KMS-11 (cell line): ENCODE results near the gene TRIM31.

Experiments
- H2AFZ ChIP-seq: fragments of 200-600 bp; sonication (generic); 2 replicates; pipeline ENCODE4 v1.6.1; 2016; ENCODE audit warnings: antibody characterized with exemption, mixed run types, low read depth
- H3K27ac ChIP-seq: fragments of 200-600 bp; sonication (generic); 2 replicates; pipeline ENCODE4 v1.6.1; 2016; ENCODE audit warnings: mild to moderate bottlenecking, mixed run types
- H3K27me3 ChIP-seq: fragments of 200-600 bp; sonication (generic); 2 replicates; pipeline ENCODE4 v1.6.1; 2017; ENCODE audit warnings: mild to moderate bottlenecking, low read depth, mixed run types, moderate library complexity; ENCODE audit not compliant: insufficient read depth
- H3K36me3 ChIP-seq: fragments of 200-600 bp; sonication (generic); 2 replicates; pipeline ENCODE4 v1.6.1; 2017; ENCODE audit warnings: mild to moderate bottlenecking, mixed run types; ENCODE audit not compliant: insufficient read depth
- H3K4me1 ChIP-seq: fragments of 200-600 bp; sonication (generic); 2 replicates; pipeline ENCODE4 v1.6.1; 2016; ENCODE audit warnings: mild to moderate bottlenecking, low read depth, mixed run types; ENCODE audit not compliant: poor library complexity, severe bottlenecking
- H3K4me2 ChIP-seq: fragments of 200-600 bp; sonication (generic); 2 replicates; pipeline ENCODE4 v1.7.0; 2016; ENCODE audit warnings: mild to moderate bottlenecking, mixed run types
- H3K4me3 ChIP-seq: fragments of 200-600 bp; sonication (generic); IDR thresholded peaks from 2 replicates; pipeline ENCODE4 v1.6.1; 2017; ENCODE audit warnings: low read depth, low read length, mixed read lengths; ENCODE audit not compliant: insufficient read depth
- H3K79me2 ChIP-seq: fragments of 200-600 bp; sonication (generic); 2 replicates; pipeline ENCODE4 v1.6.1; 2016; ENCODE audit warnings: low read depth, mixed run types; ENCODE audit not compliant: insufficient read depth
- H3K9ac ChIP-seq: fragments of 200-600 bp; sonication (generic); 2 replicates; pipeline ENCODE4 v1.6.1; 2016; ENCODE audit warnings: mild to moderate bottlenecking, mixed run types
- H4K20me1 ChIP-seq: fragments of 200-600 bp; sonication (generic); 2 replicates; pipeline ENCODE4 v1.6.1; 2016; ENCODE audit warnings: mild to moderate bottlenecking, mixed run types; ENCODE audit not compliant: insufficient read depth
- TF ChIP-seq, protein P1 (sequence below): fragments of 200-600 bp; sonication (generic); conservative IDR thresholded peaks from 2 replicates; pipeline ENCODE4 v1.6.1; 2017; ENCODE audit warnings: low read depth, mild to moderate bottlenecking, antibody characterized with exemption, low read length, moderate library complexity, mixed read lengths

The TRIM31 gene

DNA sequence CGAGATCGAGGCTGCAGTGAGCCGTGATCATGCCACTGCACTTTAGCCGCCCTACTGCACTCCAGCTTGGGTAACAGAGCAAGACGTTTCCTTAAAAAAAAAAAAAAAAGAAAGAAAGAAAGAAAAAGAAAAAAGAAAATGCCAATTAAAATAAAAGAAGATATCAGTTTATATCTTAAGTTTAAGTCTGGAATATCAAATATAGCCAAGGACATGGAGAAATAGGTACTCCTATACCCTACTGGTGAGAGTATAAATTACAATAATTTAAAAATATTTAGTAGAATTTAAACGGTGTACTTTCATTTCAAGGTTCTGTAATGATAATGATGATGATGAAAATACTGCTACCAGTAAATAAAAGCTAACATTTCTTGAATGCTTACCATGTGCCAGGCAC lies 3.8 kb upstream of the TRIM31 start:
- H3K4me2 ChIP-seq: no peak overlapping the region
- no peak overlapping the region for H3K4me3 ChIP-seq
- peaks cover 46% of the 10 kb centered on the region for H3K4me1 ChIP-seq
- no peaks in the 10 kb centered on the region for H4K20me1 ChIP-seq
- H3K36me3 ChIP-seq: no peaks in the 10 kb centered on the region
- H2AFZ ChIP-seq: no peak overlapping the region
- H3K27me3 ChIP-seq: no peaks in the 10 kb centered on the region
- no peak overlapping the region for H3K9ac ChIP-seq
- TF ChIP-seq, protein P1, sequence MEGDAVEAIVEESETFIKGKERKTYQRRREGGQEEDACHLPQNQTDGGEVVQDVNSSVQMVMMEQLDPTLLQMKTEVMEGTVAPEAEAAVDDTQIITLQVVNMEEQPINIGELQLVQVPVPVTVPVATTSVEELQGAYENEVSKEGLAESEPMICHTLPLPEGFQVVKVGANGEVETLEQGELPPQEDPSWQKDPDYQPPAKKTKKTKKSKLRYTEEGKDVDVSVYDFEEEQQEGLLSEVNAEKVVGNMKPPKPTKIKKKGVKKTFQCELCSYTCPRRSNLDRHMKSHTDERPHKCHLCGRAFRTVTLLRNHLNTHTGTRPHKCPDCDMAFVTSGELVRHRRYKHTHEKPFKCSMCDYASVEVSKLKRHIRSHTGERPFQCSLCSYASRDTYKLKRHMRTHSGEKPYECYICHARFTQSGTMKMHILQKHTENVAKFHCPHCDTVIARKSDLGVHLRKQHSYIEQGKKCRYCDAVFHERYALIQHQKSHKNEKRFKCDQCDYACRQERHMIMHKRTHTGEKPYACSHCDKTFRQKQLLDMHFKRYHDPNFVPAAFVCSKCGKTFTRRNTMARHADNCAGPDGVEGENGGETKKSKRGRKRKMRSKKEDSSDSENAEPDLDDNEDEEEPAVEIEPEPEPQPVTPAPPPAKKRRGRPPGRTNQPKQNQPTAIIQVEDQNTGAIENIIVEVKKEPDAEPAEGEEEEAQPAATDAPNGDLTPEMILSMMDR: 0 out of 2 replicates have a peak, but pooled peaks have one; percentile 19
- H3K27ac ChIP-seq: no peak overlapping the region
- no peaks in the 10 kb centered on the region for H3K79me2 ChIP-seq

DNA sequence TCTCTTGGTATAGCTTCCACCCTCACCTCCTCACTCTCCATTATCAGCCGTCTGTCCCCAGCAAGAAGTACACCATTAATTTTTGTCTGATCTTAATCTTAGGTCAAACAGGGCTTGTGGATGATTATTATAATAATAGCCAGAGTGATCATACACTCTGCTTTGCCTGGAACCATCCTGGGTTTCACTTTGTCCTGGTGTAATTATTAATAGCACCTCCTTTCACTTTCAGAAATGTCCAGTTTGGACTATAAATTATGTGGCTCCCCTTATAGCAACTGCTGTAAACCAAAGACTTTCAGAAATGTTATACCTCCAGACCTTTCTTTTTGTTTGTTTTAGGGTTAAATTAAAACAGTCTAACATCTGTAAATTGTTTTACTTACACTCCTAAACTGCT lies 951 bp upstream of the TRIM31 start:
- Histone ChIP-seq H3K4me2 (peak overlapping the region; percentile 91), H3K27ac (peak overlapping the region; percentile 32; the same call in 1 of the 2 replicates), H3K27me3 (no peaks in the 10 kb centered on the region), H4K20me1 (no peaks in the 10 kb centered on the region), H3K79me2 (no peaks in the 10 kb centered on the region), H3K4me1 (peaks cover 50% of the 10 kb centered on the region), H3K9ac (no peak overlapping the region), H3K36me3 (no peaks in the 10 kb centered on the region), H2AFZ (no peak overlapping the region), H3K4me3 (no peak overlapping the region)
- TF ChIP-seq, protein P1: no peak

- Histone ChIP-seq H3K9ac (no peak overlapping the region), H3K79me2 (no peaks in the 10 kb centered on the region), H3K4me3 (no peak overlapping the region), H3K27me3 (no peaks in the 10 kb centered on the region), H2AFZ (no peak overlapping the region), H3K27ac (0 out of 2 replicates have a peak overlapping the region, but pooled peaks have one; percentile 5), H3K4me2 (peak overlapping the region; percentile 91), H3K4me1 (peaks cover 54% of the 10 kb centered on the region), H3K36me3 (no peaks in the 10 kb centered on the region), H4K20me1 (no peaks in the 10 kb centered on the region)
- TF ChIP-seq, protein P1: no peak
These were observed 392 bp downstream of the TRIM31 start for GRCh38 chr6:30112402-30112994.

DNA sequence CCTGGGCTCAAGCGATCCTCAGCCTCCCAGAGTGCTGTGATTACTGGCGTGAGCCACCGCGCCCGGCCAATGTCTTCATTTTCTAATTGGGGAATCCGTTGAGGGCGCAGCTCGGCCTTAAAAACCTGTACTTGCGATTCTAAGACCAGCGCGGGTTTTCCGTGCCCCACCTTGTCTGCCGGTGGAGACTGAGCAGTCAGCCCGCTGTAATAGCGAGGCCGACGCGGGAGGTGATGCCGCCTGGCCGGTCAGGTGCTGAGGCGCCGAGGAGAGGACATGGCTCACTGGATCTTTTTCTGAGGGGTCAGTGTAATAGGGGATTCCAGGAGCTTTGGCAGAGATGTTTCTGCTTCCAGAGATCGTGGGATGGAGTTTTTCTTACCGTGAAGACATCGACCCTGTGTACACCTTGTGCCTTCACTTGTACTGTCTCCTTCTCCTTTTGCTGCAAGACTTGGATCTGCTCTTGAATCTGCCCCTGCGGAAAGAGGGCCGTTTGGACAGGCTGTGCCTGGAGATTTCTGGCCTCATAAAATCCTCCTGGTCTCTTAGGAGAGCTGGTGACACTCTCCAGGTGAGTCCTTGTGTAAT lies 1.5 kb downstream of the TRIM31 start:
- H3K27me3 ChIP-seq: no peaks in the 10 kb centered on the region
- H3K9ac ChIP-seq: no peak overlapping the region
- peaks cover 53% of the 10 kb centered on the region for H3K4me1 ChIP-seq
- no peaks in the 10 kb centered on the region for H3K36me3 ChIP-seq
- no peak overlapping the region for H3K4me3 ChIP-seq
- peak overlapping the region; percentile 91; the same call in 1 of the 2 replicates for H3K4me2 ChIP-seq
- TF ChIP-seq, protein P1: no peak
- no peaks in the 10 kb centered on the region for H3K79me2 ChIP-seq
- no peak overlapping the region for H2AFZ ChIP-seq
- no peaks in the 10 kb centered on the region for H4K20me1 ChIP-seq
- no peak overlapping the region for H3K27ac ChIP-seq
